PC-3 (cell line): ENCODE measurements around the gene ZNF281. TPM values are rescaled to one million over a fixed set of nuclear protein-coding genes. Genes with fewer than 3 reads are reported as not detected.
"Not testable (repeated sequence)": the region's sequence is repeated elsewhere in the genome, so short reads cannot be mapped to it uniquely, and the experiment has no call there.

Experiments
- ATAC-seq: fragments of 200-7000 bp; cut with Tn5 transposase; 2 replicates; pipeline ENCODE4 v1.9.1; 2020; ENCODE audit warnings: mild to moderate bottlenecking, moderate library complexity
- BruUV-seq: library from RNA; stranded (reverse); fragments of 400-500 nt; replicated peaks from 2 replicates; lab custom pipeline; 2021; lab: Mats Ljungman, UMichigan
- CTCF ChIA-PET: fragments of 300-600 bp; sonication (Branson Sonifier 250); formaldehyde crosslinking; loops from one replicate; lab custom pipeline; 2022; ENCODE audit warnings: antibody characterized with exemption; lab: Charles Lee
- POLR2A ChIA-PET: fragments of 300-600 bp; sonication (Branson Sonifier 250); formaldehyde crosslinking; loops from one replicate; lab custom pipeline; 2022; ENCODE audit warnings: antibody characterized with exemption; ENCODE audit not compliant: unreplicated experiment; lab: Charles Lee
- DNase-seq: peaks from one replicate; pipeline ENCODE4 v3.0.0-alpha.2; 2015
- H2AFZ ChIP-seq: fragments of 300-600 bp; sonication (generic); 2 replicates; pipeline ENCODE4 v1.6.0; 2016; ENCODE audit warnings: antibody characterized with exemption, low read length
- H3F3A ChIP-seq: fragments of 300-600 bp; sonication (generic); one replicate; pipeline ENCODE4 v1.6.0; 2017; ENCODE audit warnings: antibody characterized with exemption, low read length, control low read depth, mild to moderate bottlenecking; ENCODE audit not compliant: unreplicated experiment
- H3K27ac ChIP-seq: fragments of 300-600 bp; sonication (generic); 2 replicates; pipeline ENCODE4 v1.5.1; 2016; ENCODE audit warnings: mild to moderate bottlenecking, low read length
- H3K27me3 ChIP-seq: fragments of 300-600 bp; sonication (generic); 2 replicates; pipeline ENCODE4 v1.6.1; 2016; ENCODE audit warnings: low read length, mixed read lengths
- H3K36me3 ChIP-seq: fragments of 300-600 bp; sonication (generic); 2 replicates; pipeline ENCODE4 v1.6.1; 2016; ENCODE audit warnings: low read depth, mixed run types, low read length, mixed read lengths
- H3K4me1 ChIP-seq: fragments of 300-600 bp; sonication (generic); 2 replicates; pipeline ENCODE4 v1.5.1; 2016; ENCODE audit warnings: low read length; ENCODE audit not compliant: insufficient read depth
- H3K4me2 ChIP-seq: fragments of 300-600 bp; sonication (generic); 2 replicates; pipeline ENCODE4 v1.6.0; 2016; ENCODE audit warnings: low read length
- H3K4me3 ChIP-seq: fragments of 300-600 bp; sonication (generic); 2 replicates; pipeline ENCODE4 v1.5.1; 2016; ENCODE audit warnings: mild to moderate bottlenecking, low read length, mixed read lengths
- H3K79me2 ChIP-seq: fragments of 300-600 bp; sonication (generic); 2 replicates; pipeline ENCODE4 v1.6.1; 2017; ENCODE audit warnings: low read length, mixed read lengths
- H3K9ac ChIP-seq: fragments of 300-600 bp; sonication (generic); 2 replicates; pipeline ENCODE4 v1.6.0; 2016; ENCODE audit warnings: mild to moderate bottlenecking, low read length
- H3K9me2 ChIP-seq: fragments of 300-600 bp; sonication (generic); replicated peaks from 2 replicates; pipeline ENCODE4 v1.6.1; 2016; ENCODE audit warnings: mixed run types, low read length, mixed read lengths
- H3K9me3 ChIP-seq: fragments of 300-600 bp; sonication (generic); 2 replicates; pipeline ENCODE4 v1.6.1; 2016; ENCODE audit warnings: low read length, mixed read lengths
- H4K20me1 ChIP-seq: fragments of 300-600 bp; sonication (generic); 2 replicates; pipeline ENCODE4 v1.6.1; 2016; ENCODE audit warnings: low read length, mixed read lengths
- EZH2 ChIP-seq: fragments of 300-600 bp; sonication (generic); IDR thresholded peaks from one replicate; pipeline ENCODE4 v1.6.1; 2017; ENCODE audit warnings: antibody characterized with exemption, mild to moderate bottlenecking, low read length; ENCODE audit not compliant: unreplicated experiment
- EZH2phosphoT487 ChIP-seq: fragments of 300-600 bp; sonication (generic); IDR thresholded peaks from 2 replicates; pipeline ENCODE4 v1.6.1; 2018; ENCODE audit warnings: mild to moderate bottlenecking, antibody characterized with exemption, low read length, borderline replicate concordance
- intact Hi-C: fragments of 100-400 bp; cut with micrococcal nuclease; formaldehyde crosslinking; loops from 2 replicates; pipeline ENCODE4 v1.9.0; 2023
- total RNA-seq: library from RNA; depleted of rRNA; stranded (reverse); fragments of >200 nt; gene quantifications from 2 replicates; pipeline ENCODE4 v1.2.3, GENCODE V29; 2014
- TF ChIP-seq, protein P1 (sequence below): fragments of 300-600 bp; sonication (generic); conservative IDR thresholded peaks from 2 replicates; pipeline ENCODE4 v1.5.1; 2017; ENCODE audit warnings: antibody characterized with exemption, low read depth, mild to moderate bottlenecking, low read length

The ZNF281 gene
- total RNA-seq, 1 experiment from 2014 or later, result 26.6 TPM

- no peaks in the 10 kb centered on the region for H3K9me3 ChIP-seq
- CTCF ChIA-PET, result no interaction called here
- no peak overlapping the region for H3K4me2 ChIP-seq
- no peaks in the 10 kb centered on the region for H3K27me3 ChIP-seq
- H3K4me3 ChIP-seq, result no peak overlapping the region
- TF ChIP-seq EZH2, result no peak
- TF ChIP-seq EZH2phosphoT487, result no peak
- TF ChIP-seq, protein P1, sequence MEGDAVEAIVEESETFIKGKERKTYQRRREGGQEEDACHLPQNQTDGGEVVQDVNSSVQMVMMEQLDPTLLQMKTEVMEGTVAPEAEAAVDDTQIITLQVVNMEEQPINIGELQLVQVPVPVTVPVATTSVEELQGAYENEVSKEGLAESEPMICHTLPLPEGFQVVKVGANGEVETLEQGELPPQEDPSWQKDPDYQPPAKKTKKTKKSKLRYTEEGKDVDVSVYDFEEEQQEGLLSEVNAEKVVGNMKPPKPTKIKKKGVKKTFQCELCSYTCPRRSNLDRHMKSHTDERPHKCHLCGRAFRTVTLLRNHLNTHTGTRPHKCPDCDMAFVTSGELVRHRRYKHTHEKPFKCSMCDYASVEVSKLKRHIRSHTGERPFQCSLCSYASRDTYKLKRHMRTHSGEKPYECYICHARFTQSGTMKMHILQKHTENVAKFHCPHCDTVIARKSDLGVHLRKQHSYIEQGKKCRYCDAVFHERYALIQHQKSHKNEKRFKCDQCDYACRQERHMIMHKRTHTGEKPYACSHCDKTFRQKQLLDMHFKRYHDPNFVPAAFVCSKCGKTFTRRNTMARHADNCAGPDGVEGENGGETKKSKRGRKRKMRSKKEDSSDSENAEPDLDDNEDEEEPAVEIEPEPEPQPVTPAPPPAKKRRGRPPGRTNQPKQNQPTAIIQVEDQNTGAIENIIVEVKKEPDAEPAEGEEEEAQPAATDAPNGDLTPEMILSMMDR, result no peak
- no peaks in the 10 kb centered on the region for H3F3A ChIP-seq
- no peak overlapping the region for H2AFZ ChIP-seq
- ATAC-seq, result peak; percentile 40; the same call in 1 of the 2 replicates
- no peaks in the 10 kb centered on the region for H3K79me2 ChIP-seq
- H3K9ac ChIP-seq, result no peak overlapping the region
- POLR2A ChIA-PET, result no interaction called here
- no TSS peak for BruUV-seq
- no peaks in the 10 kb centered on the region for H3K9me2 ChIP-seq
- no peaks in the 10 kb centered on the region for H4K20me1 ChIP-seq
- no peak overlapping the region for H3K27ac ChIP-seq
- intact Hi-C loops, result loop anchor here (2.0 kb wide), 2 partner anchors 22 to 44 kb away; no protein-coding TSS in a partner anchor
- peak; percentile 55 for DNase-seq
- peaks cover 32% of the 10 kb centered on the region for H3K4me1 ChIP-seq
- no peaks in the 10 kb centered on the region for H3K36me3 ChIP-seq
Observed at GRCh38 chr1:200438911-200439310, 29.1 kb upstream of the ZNF281 start.

DNA sequence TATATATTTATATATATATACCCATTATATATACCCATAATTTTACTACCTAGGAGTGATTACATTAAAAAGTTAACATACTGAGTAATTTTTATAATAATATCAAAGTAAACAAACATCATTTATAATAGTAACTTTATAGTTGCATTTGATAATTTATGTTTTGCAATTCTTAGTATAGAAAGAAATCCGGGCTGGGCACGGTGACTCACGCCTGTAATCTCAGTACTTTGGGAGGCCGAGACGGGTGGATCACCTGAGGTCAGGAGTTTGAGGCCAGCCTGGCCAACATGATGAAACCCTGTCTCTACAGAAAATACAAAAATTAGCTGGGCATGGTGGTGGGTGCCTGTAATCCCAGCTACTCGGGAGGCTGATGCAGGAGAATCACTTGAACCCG is 28.6 kb upstream of the ZNF281 start:
- POLR2A ChIA-PET, result interaction anchor here (0.6 to 0.7 kb wide), 2 partner anchors 27 to 45 kb away, joined by 3 to 9 read pairs; no protein-coding TSS in a partner anchor
- intact Hi-C loops, result loop anchor here (2.0 kb wide), 2 partner anchors 22 to 44 kb away; no protein-coding TSS in a partner anchor
- not testable (repeated sequence) for H3K27ac ChIP-seq

DNA sequence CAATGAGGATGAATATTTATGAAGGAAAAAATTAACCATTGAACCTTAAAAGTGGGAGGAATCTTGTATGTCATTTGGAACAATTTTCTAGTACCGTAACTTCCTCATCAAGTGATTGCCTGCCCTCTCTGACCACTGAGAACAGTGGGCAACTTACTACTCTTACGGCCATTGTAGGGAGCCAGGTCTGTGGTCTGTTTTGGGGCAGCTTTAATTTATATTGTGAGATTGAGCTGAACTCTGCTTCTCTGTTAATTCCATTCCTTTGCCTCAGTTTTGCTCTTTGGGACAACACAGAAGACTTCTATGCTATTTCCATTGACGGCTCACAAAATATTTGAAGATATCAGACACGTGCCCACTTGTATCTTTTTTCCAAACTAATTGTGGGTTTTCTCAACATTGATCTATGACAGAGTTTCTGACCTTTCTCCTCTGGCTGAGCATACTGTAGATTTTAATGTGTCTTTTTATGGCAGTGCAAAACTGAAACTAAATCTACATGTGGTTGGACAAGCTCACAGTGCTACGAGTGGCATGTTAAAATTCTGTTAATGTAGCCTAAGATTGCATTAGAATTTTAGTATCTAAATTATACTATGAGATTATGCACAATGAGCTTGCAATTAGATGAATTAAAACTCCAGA is 27.8 kb upstream of the ZNF281 start:
- no TSS peak for BruUV-seq
- Histone ChIP-seq H3K79me2 (no peaks in the 10 kb centered on the region), H3K27ac (peak overlapping the region; percentile 13; the same call in 1 of the 2 replicates), H3K9ac (no peak overlapping the region), H3K4me3 (peak overlapping the region; percentile 8; the same call in 1 of the 2 replicates), H3K27me3 (no peaks in the 10 kb centered on the region), H3K9me2 (no peaks in the 10 kb centered on the region), H2AFZ (peak overlapping the region; percentile 8; the same call in 1 of the 2 replicates), H3F3A (no peaks in the 10 kb centered on the region), H3K4me2 (peak overlapping the region; percentile 61), H4K20me1 (no peaks in the 10 kb centered on the region), H3K4me1 (peaks cover 35% of the 10 kb centered on the region), H3K36me3 (no peaks in the 10 kb centered on the region), H3K9me3 (no peaks in the 10 kb centered on the region)
- peak; percentile 27 for DNase-seq
- ATAC-seq, result no peak; the same call in 1 of the 2 replicates
- intact Hi-C loops, result loop anchor here (2.0 kb wide), 2 partner anchors 21 to 45 kb away; no protein-coding TSS in a partner anchor
- CTCF ChIA-PET, result interaction anchor here (1.0 to 1.1 kb wide), 2 partner anchors 21 to 161 kb away, joined by 7 to 10 read pairs; no protein-coding TSS in a partner anchor
- POLR2A ChIA-PET, result interaction anchor here (0.6 to 0.7 kb wide), 2 partner anchors 27 to 46 kb away, joined by 3 to 9 read pairs; no protein-coding TSS in a partner anchor
- TF ChIP-seq EZH2phosphoT487 (no peak), EZH2 (no peak)
- TF ChIP-seq, protein P1, result no peak

More for the DNA sequence above, 28.6 kb upstream of the ZNF281 start:
- not testable (repeated sequence) for H2AFZ ChIP-seq, H3K9me3 ChIP-seq, H3K9me2 ChIP-seq, H4K20me1 ChIP-seq, H3K4me2 ChIP-seq, H3K4me3 ChIP-seq, H3K27me3 ChIP-seq, H3F3A ChIP-seq, H3K79me2 ChIP-seq, H3K36me3 ChIP-seq, H3K9ac ChIP-seq, BruUV-seq
- CTCF ChIA-PET, result interaction anchor here (1.0 to 1.1 kb wide), 2 partner anchors 22 to 162 kb away, joined by 7 to 10 read pairs; no protein-coding TSS in a partner anchor
- peaks cover 32% of the 10 kb centered on the region for H3K4me1 ChIP-seq
- DNase-seq (peak; percentile 72), ATAC-seq (peak; percentile 66)
